Fibroblast of lung (primary cell): ENCODE data around the gene DLL4. TPM values are rescaled to one million over a fixed set of nuclear protein-coding genes. Genes with fewer than 3 reads are reported as not detected.
A peak's percentile ranks its signal among the peaks of the same experiment; 100 is the strongest.

Experiments
- DNase-seq, 2 donors: peaks; one replicate each; pipeline versions ENCODE4 v3.0.0 to v3.0.0-alpha.2; 2010; ENCODE audit warnings: low read depth in 2 of 2
- H2AFZ ChIP-seq: 2 replicates; pipeline ENCODE4 v1.5.1; 2012; ENCODE audit warnings: low read length, control low read depth, inconsistent platforms
- H3K27ac ChIP-seq: 2 replicates; pipeline ENCODE4 v1.5.1; 2011; ENCODE audit warnings: low read length, control low read depth; ENCODE audit not compliant: insufficient read depth
- H3K27me3 ChIP-seq: 2 replicates; pipeline ENCODE4 v1.5.1; 2011; ENCODE audit warnings: mild to moderate bottlenecking, low read length; ENCODE audit not compliant: control insufficient read depth, insufficient read depth
- H3K36me3 ChIP-seq: 2 replicates; pipeline ENCODE4 v1.5.1; 2011; ENCODE audit warnings: low read length; ENCODE audit not compliant: control insufficient read depth, insufficient read depth
- H3K4me1 ChIP-seq: 2 replicates; pipeline ENCODE4 v1.5.1; 2011; ENCODE audit warnings: low read length; ENCODE audit not compliant: control insufficient read depth, insufficient read depth; ENCODE audit errors: extremely low read depth
- H3K4me2 ChIP-seq: 2 replicates; pipeline ENCODE4 v1.5.1; 2011; ENCODE audit warnings: low read length, control low read depth; ENCODE audit not compliant: insufficient read depth; ENCODE audit errors: extremely low read depth
- H3K4me3 ChIP-seq, 4 experiments: fragments of 200-600 bp in 1 of 4; sonication (generic) in 1 of 4; replicated peaks in 1 of 4; 2 replicates each; pipeline ENCODE4 v1.5.1; 2011 to 2016; ENCODE audit warnings: low read length in 4 of 4, low read depth in 3 of 4, mild to moderate bottlenecking in 3 of 4, control low read depth in 2 of 4, inconsistent platforms in 1 of 4, mixed read lengths in 1 of 4; ENCODE audit not compliant: insufficient read depth in 1 of 4; ENCODE audit errors: control extremely low read depth in 1 of 4
- H3K79me2 ChIP-seq: 2 replicates; pipeline ENCODE4 v1.5.1; 2012; ENCODE audit warnings: mild to moderate bottlenecking, low read length, inconsistent platforms; ENCODE audit not compliant: control insufficient read depth, insufficient read depth
- H3K9ac ChIP-seq: 2 replicates; pipeline ENCODE4 v1.5.1; 2011; ENCODE audit warnings: mild to moderate bottlenecking, low read length, control low read depth; ENCODE audit not compliant: insufficient read depth
- H3K9me3 ChIP-seq: 2 replicates; pipeline ENCODE4 v1.5.1; 2012; ENCODE audit warnings: low read depth, low read length; ENCODE audit not compliant: control insufficient read depth, insufficient read depth
- H4K20me1 ChIP-seq: 2 replicates; pipeline ENCODE4 v1.5.1; 2011; ENCODE audit warnings: low read length; ENCODE audit not compliant: control insufficient read depth, insufficient read depth; ENCODE audit errors: extremely low read depth
- EZH2 ChIP-seq: IDR thresholded peaks from 2 replicates; pipeline ENCODE4 v1.5.1; 2012; ENCODE audit warnings: low read length, control low read depth, mild to moderate bottlenecking; ENCODE audit errors: missing control alignments
- polyA plus RNA-seq, 2 donors: library from polyadenylated mRNA; depleted of rRNA in 1 of 2; stranded (reverse) in 1 of 2; unstranded in 1 of 2; fragments of >200 nt; gene quantifications; 2 replicates each; pipeline ENCODE4 v1.2.1, GENCODE V29; 2011 to 2012; ENCODE audit warnings: missing spikeins in 1 of 2
- total RNA-seq: library from RNA; depleted of rRNA; stranded (reverse); fragments of >200 nt; gene quantifications from 2 replicates; pipeline ENCODE4 v1.2.1, GENCODE V29; 2014
- TF ChIP-seq, protein P1 (sequence below), 2 donors: IDR thresholded peaks in 1 of 2; conservative IDR thresholded peaks in 1 of 2; 1 replicate in 1 of 2; 2 replicates in 1 of 2; pipeline ENCODE4 v1.5.1; 2011 to 2012; ENCODE audit warnings: low read length in 2 of 2, control low read depth in 1 of 2, inconsistent platforms in 1 of 2, low read depth in 1 of 2, mild to moderate bottlenecking in 1 of 2

DLL4 gene
- total and polyA plus RNA-seq, 2 donors (not counting 1 experiment from before 2014, with no cell fraction given), result under 0.01 to 0.18 TPM

DNA sequence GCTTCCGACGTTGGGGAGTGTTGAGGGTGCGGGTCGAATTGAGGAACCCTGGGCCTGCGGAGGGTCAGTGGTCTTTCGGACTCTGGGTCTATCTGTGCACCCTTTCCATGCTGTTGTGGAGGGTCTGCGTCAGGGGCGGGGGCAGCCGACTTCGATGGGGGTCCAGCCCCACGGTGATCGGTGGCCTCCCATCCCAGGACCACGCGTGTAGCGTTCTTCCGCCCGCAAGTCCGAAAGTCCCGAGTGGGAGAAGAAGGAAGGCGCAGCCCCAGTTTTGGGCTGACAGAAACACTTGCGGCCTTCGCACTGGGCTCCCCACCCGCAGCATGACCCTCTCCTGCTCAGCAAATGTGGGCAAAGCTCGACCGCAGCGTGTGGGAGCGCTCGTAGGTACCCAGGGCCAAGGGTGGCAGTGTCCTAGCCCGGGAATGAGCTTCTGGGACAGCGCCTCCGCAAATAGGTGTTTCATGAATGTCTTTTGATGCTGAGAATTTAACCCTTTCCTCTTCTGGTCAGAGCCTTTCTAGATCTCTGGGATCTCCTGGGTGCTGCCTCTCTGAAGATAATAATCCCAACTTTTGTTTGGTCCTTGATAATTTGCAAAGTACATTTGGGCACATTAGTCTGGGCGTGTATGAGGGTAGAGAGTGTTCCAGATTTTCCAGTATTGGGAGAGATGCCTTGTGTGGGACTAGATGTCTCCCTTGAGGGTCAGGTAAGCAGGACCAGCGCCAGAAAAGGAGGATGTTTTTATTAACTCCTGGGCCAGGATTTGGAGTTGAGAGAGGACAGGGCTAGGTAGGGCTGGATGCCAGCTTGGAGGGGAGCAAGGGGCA, 2.3 kb upstream of the DLL4 start:
- Histone ChIP-seq H3K36me3 (no peaks in the 10 kb centered on the region), H3K27me3 (peaks cover 47% of the 10 kb centered on the region), H3K9ac (no peak overlapping the region), H2AFZ (no peak overlapping the region), H3K4me2 (no peak overlapping the region), H3K9me3 (no peaks in the 10 kb centered on the region), H3K27ac (no peak overlapping the region), H3K4me3 (no peak overlapping the region), H4K20me1 (no peaks in the 10 kb centered on the region), H3K4me1 (peaks cover 11% of the 10 kb centered on the region), H3K79me2 (no peaks in the 10 kb centered on the region)
- TF ChIP-seq EZH2, result peak; percentile 90
- TF ChIP-seq, protein P1, sequence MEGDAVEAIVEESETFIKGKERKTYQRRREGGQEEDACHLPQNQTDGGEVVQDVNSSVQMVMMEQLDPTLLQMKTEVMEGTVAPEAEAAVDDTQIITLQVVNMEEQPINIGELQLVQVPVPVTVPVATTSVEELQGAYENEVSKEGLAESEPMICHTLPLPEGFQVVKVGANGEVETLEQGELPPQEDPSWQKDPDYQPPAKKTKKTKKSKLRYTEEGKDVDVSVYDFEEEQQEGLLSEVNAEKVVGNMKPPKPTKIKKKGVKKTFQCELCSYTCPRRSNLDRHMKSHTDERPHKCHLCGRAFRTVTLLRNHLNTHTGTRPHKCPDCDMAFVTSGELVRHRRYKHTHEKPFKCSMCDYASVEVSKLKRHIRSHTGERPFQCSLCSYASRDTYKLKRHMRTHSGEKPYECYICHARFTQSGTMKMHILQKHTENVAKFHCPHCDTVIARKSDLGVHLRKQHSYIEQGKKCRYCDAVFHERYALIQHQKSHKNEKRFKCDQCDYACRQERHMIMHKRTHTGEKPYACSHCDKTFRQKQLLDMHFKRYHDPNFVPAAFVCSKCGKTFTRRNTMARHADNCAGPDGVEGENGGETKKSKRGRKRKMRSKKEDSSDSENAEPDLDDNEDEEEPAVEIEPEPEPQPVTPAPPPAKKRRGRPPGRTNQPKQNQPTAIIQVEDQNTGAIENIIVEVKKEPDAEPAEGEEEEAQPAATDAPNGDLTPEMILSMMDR (conservative IDR thresholded peaks at IDR 0.05 in 1 of 2, IDR thresholded peaks at IDR 0.05 in 1 of 2; ENCODE audit: low read depth in 1 of 2, low read length in 2 of 2), result no peak
- DNase-seq, result no peak

DNA sequence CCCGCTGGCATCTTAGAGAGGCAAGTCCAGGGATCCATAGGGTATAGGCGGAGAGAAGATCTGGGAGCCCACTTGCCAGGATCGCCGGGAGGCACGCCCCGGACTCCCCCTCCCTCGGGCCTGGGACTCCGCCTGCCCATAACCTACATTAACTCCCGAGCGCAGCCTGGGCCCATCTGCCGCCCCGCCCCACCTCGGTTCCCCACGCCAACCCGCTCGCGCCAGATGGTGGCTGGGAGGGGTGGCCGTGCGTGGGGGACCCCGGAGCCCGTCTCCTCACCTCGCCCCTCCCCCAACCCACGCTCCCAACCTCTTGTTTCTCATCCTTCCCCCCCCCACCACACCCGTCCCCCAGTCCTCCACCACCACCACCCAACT, 1.7 kb upstream of the DLL4 start:
- H3K36me3 ChIP-seq, result no peaks in the 10 kb centered on the region
- H3K27me3 ChIP-seq, result peaks cover 47% of the 10 kb centered on the region
- no peak overlapping the region for H2AFZ ChIP-seq
- H4K20me1 ChIP-seq, result no peaks in the 10 kb centered on the region
- no peak overlapping the region for H3K4me3 ChIP-seq
- H3K9ac ChIP-seq, result no peak overlapping the region
- no peak overlapping the region for H3K27ac ChIP-seq
- H3K4me1 ChIP-seq, result peaks cover 11% of the 10 kb centered on the region
- TF ChIP-seq EZH2, result no peak
- TF ChIP-seq, protein P1 (conservative IDR thresholded peaks at IDR 0.05 in 1 of 2, IDR thresholded peaks at IDR 0.05 in 1 of 2; ENCODE audit: low read depth in 1 of 2, low read length in 2 of 2), result no peak
- no peak for DNase-seq
- no peaks in the 10 kb centered on the region for H3K79me2 ChIP-seq
- no peak overlapping the region for H3K4me2 ChIP-seq
- no peaks in the 10 kb centered on the region for H3K9me3 ChIP-seq

DNA sequence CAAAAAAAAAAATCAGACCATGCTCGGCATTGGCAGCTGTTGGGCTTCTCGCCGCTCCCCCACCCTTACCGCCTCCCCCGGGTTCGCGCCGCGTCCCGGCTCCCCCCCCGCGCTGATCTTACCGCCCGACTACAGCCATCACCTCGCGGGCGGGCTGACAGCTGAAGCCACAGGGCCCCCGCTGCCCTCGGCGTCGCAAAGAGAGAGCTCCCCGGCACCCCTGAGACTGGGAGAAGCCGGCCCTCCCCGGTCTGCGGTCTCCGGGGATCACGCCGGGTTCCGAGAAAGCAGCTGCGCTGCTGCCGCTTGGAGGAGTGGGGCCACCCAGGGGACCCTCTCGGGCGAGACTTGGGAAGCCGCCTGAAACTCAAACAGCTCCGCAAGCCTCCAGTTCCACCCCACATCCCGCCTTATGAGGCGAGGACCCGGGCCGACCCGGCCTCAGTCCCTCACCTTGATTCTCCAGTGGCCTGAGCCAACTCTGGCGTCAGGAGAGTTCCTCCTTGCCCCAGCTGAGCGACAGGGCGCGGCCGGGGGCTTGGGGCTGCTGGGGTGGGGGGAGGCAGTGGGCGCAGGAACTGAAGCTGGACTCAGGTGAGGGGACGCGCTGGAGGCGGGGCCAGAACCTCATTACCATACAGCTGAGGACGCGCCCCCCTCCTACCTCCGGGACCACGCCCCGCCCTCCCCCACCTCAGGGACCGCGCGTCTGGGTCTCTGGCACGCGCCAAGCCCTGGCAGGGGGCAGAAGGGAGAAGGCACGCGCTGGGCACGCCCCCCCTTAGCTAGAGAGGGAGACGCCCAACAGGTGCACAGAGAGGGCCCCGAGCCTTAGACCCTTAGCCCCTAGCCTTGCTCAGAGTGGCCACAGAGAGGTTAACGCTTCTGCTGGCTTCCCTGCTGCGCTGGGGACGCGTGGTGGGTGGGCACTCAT, 1.0 kb upstream of the DLL4 start:
- no peak overlapping the region for H3K27ac ChIP-seq
- H3K9me3 ChIP-seq, result no peaks in the 10 kb centered on the region
- H3K36me3 ChIP-seq, result no peaks in the 10 kb centered on the region
- H3K4me3 ChIP-seq, result peak overlapping the region; percentile 28 to 44 (median 30)
- H4K20me1 ChIP-seq, result no peaks in the 10 kb centered on the region
- no peak for DNase-seq
- H3K4me1 ChIP-seq, result peaks cover 11% of the 10 kb centered on the region
- H3K4me2 ChIP-seq, result peak overlapping the region; percentile 93
- TF ChIP-seq EZH2, result peak; percentile 72
- TF ChIP-seq, protein P1 (conservative IDR thresholded peaks at IDR 0.05 in 1 of 2, IDR thresholded peaks at IDR 0.05 in 1 of 2; ENCODE audit: low read depth in 1 of 2, low read length in 2 of 2), result no peak
- no peak overlapping the region for H3K9ac ChIP-seq
- H3K27me3 ChIP-seq, result peaks cover 47% of the 10 kb centered on the region
- H2AFZ ChIP-seq, result no peak overlapping the region
- no peaks in the 10 kb centered on the region for H3K79me2 ChIP-seq
